ENCODE measurements around the gene SNED1. TPM values are rescaled to one million over a fixed set of nuclear protein-coding genes. Genes with fewer than 3 reads are reported as not detected.

The SNED1 gene
- total RNA-seq, 4 donors from 2014 or later = 16.4 to 56.2 (median 43.5) TPM

- Histone ChIP-seq H3K27ac (no peak overlapping the region), H3K27me3 (no peaks in the 10 kb centered on the region), H3K36me3 (no peaks in the 10 kb centered on the region), H3K9me3 (no peaks in the 10 kb centered on the region), H3K4me3 (no peak overlapping the region), H3K4me1 (no peaks in the 10 kb centered on the region)
- in situ Hi-C loops (cut with MboI; ENCODE audit: low sequenced_read_pairs in 4 of 4) (no loop called here), intact Hi-C loops (cut with DNase I; ENCODE audit: low total_unique reads) (no loop called here)
- no peak for ATAC-seq
- no peak for DNase-seq
- TF ChIP-seq POLR2A (IDR thresholded peaks at IDR 0.05) = no peak
- TF ChIP-seq, protein P1, sequence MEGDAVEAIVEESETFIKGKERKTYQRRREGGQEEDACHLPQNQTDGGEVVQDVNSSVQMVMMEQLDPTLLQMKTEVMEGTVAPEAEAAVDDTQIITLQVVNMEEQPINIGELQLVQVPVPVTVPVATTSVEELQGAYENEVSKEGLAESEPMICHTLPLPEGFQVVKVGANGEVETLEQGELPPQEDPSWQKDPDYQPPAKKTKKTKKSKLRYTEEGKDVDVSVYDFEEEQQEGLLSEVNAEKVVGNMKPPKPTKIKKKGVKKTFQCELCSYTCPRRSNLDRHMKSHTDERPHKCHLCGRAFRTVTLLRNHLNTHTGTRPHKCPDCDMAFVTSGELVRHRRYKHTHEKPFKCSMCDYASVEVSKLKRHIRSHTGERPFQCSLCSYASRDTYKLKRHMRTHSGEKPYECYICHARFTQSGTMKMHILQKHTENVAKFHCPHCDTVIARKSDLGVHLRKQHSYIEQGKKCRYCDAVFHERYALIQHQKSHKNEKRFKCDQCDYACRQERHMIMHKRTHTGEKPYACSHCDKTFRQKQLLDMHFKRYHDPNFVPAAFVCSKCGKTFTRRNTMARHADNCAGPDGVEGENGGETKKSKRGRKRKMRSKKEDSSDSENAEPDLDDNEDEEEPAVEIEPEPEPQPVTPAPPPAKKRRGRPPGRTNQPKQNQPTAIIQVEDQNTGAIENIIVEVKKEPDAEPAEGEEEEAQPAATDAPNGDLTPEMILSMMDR (IDR thresholded peaks at IDR 0.05 in 4 of 5, conservative IDR thresholded peaks at IDR 0.05 in 1 of 5) = no peak
Measured at GRCh38 chr2:241142593-241142992, 144.2 kb downstream of the SNED1 start.

Other genes starting within 250 kb of the SNED1 start
- under 1 TPM in 3 of 4 donors, not detected in 1; 0.05 to 0.33 (median 0.09) TPM for gene KIF1A, start 178.4 kb upstream of the SNED1 start, total RNA-seq
- gene AGXT, start 129.8 kb upstream of the SNED1 start, total RNA-seq = 1 to 10 TPM in 2 of 4 donors, not detected in 2; 1.7 to 3.3 TPM
- gene MAB21L4, start 102.5 kb upstream of the SNED1 start, total RNA-seq = not detected
- under 1 TPM in 1 of 4 donors, not detected in 3; 0.07 TPM for gene CROCC2, start 92.3 kb upstream of the SNED1 start, total RNA-seq
- gene MTERF4, start 103.7 kb downstream of the SNED1 start, total RNA-seq = 10 to 100 TPM; 21.8 to 49.3 (median 37.0) TPM
- under 1 TPM; 0.10 to 0.36 (median 0.28) TPM for gene PASK, start 150.9 kb downstream of the SNED1 start, total RNA-seq
- 10 to 100 TPM; 58.6 to 87.8 (median 67.2) TPM for gene PPP1R7, start 151.8 kb downstream of the SNED1 start, total RNA-seq
- under 1 TPM; 0.10 to 0.62 (median 0.24) TPM for gene ANO7, start 190.1 kb downstream of the SNED1 start, total RNA-seq

All from gastrocnemius medialis (tissue), 4 donors.